ENCODE measurements around the gene MTUS2. TPM values are rescaled to one million over a fixed set of nuclear protein-coding genes. Genes with fewer than 3 reads are reported as not detected.

Gene MTUS2
- total RNA-seq, 2 donors from 2014 or later: 1.6 to 4.8 TPM

DNA sequence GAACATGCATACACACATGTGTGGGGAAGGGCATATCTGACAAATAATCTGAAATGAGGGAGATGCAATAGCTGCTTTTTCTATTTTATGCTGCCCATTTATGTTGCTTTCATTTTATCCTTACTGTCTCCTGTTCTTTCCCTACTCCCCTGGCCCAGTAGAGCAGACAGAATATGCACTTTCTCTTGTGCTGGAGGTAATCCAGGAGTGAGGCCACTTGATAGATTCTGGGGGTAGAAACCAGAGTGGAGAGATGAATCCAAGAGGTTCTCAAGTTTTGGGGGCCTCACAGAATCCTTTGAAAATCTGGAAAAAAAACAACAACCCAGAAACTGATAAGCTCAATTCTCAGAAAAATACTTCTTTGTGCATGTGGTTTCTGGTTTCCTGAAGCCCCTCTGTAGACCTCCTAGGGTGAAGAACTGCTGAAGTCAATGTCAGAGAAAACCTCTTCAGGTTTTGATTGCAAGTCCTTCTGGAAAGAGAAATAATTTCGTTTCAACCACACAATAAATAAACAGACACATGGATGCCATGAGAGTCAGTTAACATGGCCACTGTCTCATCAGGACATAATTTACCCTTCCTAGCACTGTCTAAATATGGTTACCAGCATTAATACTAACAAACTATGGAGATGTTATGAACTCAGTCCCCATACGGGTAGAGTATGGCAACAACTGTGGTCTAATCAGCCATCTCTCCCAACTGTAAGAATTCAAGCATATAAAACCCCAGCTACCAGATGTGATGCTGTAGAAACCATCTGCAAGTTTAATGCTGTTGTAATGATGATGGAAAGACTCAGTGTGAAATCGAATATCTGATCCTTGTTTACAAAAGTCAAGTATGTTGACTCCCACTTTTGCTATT lies 419.8 kb downstream of the MTUS2 start:
- H3K27ac ChIP-seq: no peak overlapping the region
- no peaks in the 10 kb centered on the region for H3K4me1 ChIP-seq (replicated peaks)
- TF ChIP-seq POLR2AphosphoS5 (IDR thresholded peaks at IDR 0.05) (no peak), CTCF (IDR thresholded peaks at IDR 0.05) (no peak), POLR2A (IDR thresholded peaks at IDR 0.05) (no peak)
- intact Hi-C loops (cut with DNase I): no loop called here
- DNase-seq (ENCODE audit: low spot score): no peak
- H3K36me3 ChIP-seq: no peaks in the 10 kb centered on the region
- no peaks in the 10 kb centered on the region for H3K9me3 ChIP-seq
- no peaks in the 10 kb centered on the region for H3K27me3 ChIP-seq (replicated peaks; ENCODE audit: insufficient read depth)
- no peak overlapping the region for H3K4me3 ChIP-seq
- WGBS: 53% methylated on average over 3 of the region's 3 CpGs

GRCh38 chr13:29254626-29255370 lies 434.7 kb downstream of the MTUS2 start:
- Histone ChIP-seq H3K27ac (no peak overlapping the region), H3K4me1 (replicated peaks) (no peaks in the 10 kb centered on the region), H3K4me3 (no peak overlapping the region), H3K9me3 (no peaks in the 10 kb centered on the region), H3K27me3 (replicated peaks; ENCODE audit: insufficient read depth) (no peaks in the 10 kb centered on the region), H3K36me3 (no peaks in the 10 kb centered on the region)
- no peak for DNase-seq (ENCODE audit: low spot score)
- WGBS: 54% methylated on average over 9 of the region's 9 CpGs
- intact Hi-C loops (cut with DNase I): no loop called here
- TF ChIP-seq CTCF (IDR thresholded peaks at IDR 0.05) (no peak), POLR2A (IDR thresholded peaks at IDR 0.05) (no peak), POLR2AphosphoS5 (IDR thresholded peaks at IDR 0.05) (no peak)

DNA sequence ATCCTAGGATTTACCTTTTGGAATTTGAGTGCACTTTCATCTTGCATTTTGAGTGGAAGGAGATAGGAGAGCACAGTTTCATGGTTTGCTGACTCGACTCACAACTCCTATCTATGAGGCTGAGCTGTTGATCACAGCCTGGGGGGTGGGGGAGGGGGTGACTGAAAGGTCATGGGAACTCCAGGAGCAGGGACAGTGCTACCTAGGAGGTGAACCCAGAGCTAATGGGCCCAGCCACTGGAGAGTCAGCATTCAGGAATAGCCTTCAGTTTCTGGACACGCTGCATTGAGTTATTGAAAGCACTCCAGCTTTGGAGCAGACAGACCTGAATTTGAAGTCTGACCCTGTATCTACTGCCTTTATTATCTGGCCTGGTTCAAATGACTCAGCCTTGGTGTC lies 435.4 kb downstream of the MTUS2 start:
- Histone ChIP-seq H3K4me3 (no peak overlapping the region), H3K36me3 (no peaks in the 10 kb centered on the region), H3K4me1 (replicated peaks) (no peaks in the 10 kb centered on the region), H3K27me3 (replicated peaks; ENCODE audit: insufficient read depth) (no peaks in the 10 kb centered on the region), H3K27ac (no peak overlapping the region), H3K9me3 (no peaks in the 10 kb centered on the region)
- intact Hi-C loops (cut with DNase I): no loop called here
- 64% methylated on average over 2 of the region's 2 CpGs for WGBS
- TF ChIP-seq POLR2A (IDR thresholded peaks at IDR 0.05): no peak
- no peak for TF ChIP-seq POLR2AphosphoS5 (IDR thresholded peaks at IDR 0.05)
- TF ChIP-seq CTCF (IDR thresholded peaks at IDR 0.05): no peak
- DNase-seq (ENCODE audit: low spot score): no peak

GRCh38 chr13:29260684-29261083 lies 440.5 kb downstream of the MTUS2 start:
- DNase-seq (ENCODE audit: low spot score): no peak
- Histone ChIP-seq H3K36me3 (no peaks in the 10 kb centered on the region), H3K27ac (no peak overlapping the region), H3K27me3 (replicated peaks; ENCODE audit: insufficient read depth) (no peaks in the 10 kb centered on the region), H3K9me3 (no peaks in the 10 kb centered on the region), H3K4me3 (no peak overlapping the region), H3K4me1 (replicated peaks) (no peaks in the 10 kb centered on the region)
- TF ChIP-seq POLR2AphosphoS5 (IDR thresholded peaks at IDR 0.05): no peak
- no peak for TF ChIP-seq CTCF (IDR thresholded peaks at IDR 0.05)
- TF ChIP-seq POLR2A (IDR thresholded peaks at IDR 0.05): no peak
- WGBS: 33% methylated on average over 4 of the region's 4 CpGs
- intact Hi-C loops (cut with DNase I): no loop called here
